HEK293T (cell line): ENCODE data around the gene ARFIP2.

Source experiments
- FOXA1 ChIP-seq: fragments of 450-650 bp; IDR thresholded peaks from 2 replicates; pipeline ENCODE4 v1.6.1; 2016; ENCODE audit warnings: mild to moderate bottlenecking
- FOXK2 ChIP-seq: fragments of 450-650 bp; IDR thresholded peaks from 2 replicates; pipeline ENCODE4 v1.6.1; 2016; ENCODE audit warnings: mild to moderate bottlenecking
- SUZ12 ChIP-seq: fragments of 450-650 bp; IDR thresholded peaks from 2 replicates; pipeline ENCODE4 v1.6.1; 2016; ENCODE audit warnings: mild to moderate bottlenecking
- TARDBP ChIP-seq: fragments of 450-650 bp; IDR thresholded peaks from 2 replicates; pipeline ENCODE4 v1.6.1; 2016

- TF ChIP-seq TARDBP (no peak), SUZ12 (no peak), FOXA1 (no peak), FOXK2 (no peak)
These were observed 5.8 kb upstream of the ARFIP2 start for GRCh38 chr11:6486938-6487337.
